ENCODE data around the gene TMEM19.
"Not testable (repeated sequence)": the region's sequence is repeated elsewhere in the genome, so short reads cannot be mapped to it uniquely, and the experiment has no call there.

TMEM19 gene

DNA sequence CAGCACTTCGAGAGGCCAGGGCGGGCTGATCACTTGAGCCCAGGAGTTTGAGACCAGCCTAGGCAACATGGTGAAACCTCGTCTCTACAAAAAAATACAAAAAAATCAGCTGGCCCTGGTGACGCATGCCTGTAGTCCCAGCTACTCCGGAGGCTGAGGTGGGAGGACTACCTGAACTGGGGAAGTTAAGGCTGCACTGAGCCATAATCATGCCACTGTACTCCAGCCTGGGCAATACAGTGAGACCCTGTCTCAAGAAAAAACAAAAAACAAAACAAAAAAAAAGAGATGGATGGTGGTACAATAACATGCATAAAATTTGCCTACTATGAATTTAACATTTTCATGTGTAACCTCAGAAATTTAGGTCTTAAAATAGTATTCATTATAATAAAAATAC, 19.6 kb upstream of the TMEM19 start:
- no peak for DNase-seq

DNA sequence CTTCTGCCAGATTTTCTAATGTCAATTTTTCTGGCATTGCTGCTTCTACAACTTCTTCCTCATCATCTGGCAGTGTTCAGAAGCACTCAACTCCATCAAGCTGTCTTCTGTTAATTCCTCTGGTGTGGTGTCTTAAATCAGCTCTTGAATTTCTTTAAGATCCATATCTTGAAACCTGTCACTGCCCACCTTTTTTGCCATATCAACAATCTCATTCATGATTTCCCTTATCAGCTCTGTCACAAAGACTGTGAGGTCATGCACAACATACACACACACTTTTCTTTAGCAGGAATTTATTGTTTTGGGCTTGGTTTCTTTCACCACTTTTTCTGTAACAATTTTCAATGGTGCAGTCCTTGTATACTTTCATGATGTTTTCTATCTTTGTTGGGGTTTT, 14.6 kb upstream of the TMEM19 start:
- no peak for DNase-seq

GRCh38 chr12:71671816-71672215, 14.1 kb upstream of the TMEM19 start:
- DNase-seq = no peak

DNA sequence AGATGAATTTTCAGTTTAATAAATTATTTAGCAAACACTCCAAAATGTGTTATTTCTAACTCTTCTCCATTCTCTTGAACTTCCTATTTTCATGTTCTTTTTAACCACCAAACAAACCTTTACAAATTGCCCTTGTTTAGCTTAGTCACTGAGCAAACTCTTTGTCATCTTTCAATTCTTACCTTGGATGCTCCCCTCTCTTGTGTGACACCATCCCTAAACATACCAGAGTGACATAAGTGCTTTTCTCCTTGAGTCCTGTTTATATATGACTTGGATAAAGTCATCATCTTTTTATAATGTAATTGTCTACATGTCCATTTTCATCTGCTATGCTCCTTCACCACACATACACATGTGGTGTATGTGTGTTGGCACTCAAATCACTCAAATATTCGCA, 3.4 kb upstream of the TMEM19 start:
- DNase-seq = no peak

GRCh38 chr12:71683633-71684032, 2.2 kb upstream of the TMEM19 start:
- no peak for DNase-seq

DNA sequence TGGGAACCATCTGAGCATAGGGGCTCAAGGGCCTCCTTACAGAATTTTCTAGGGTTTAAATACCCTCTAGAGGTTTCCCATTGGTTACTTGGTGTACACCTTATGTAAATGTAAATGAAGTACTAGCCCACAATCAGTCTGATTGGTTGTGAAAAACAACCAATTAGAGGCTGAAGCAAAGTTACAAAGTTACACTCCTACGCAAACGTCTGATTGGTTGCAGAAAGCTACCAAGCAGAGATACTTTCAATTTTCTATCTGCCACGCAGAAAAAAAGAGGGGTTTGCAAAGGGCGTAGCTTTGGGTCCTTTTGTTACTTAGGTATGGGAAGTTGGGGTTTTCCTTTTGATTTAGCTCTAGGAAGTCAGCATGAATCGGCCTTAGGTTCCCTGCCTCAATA, 1.8 kb upstream of the TMEM19 start:
- DNase-seq = no peak

GRCh38 chr12:71685312-71685906, 473 bp upstream of the TMEM19 start:
- no peak for DNase-seq

- no peak for DNase-seq
These were observed 760 bp downstream of the TMEM19 start for GRCh38 chr12:71686658-71687025.

DNA sequence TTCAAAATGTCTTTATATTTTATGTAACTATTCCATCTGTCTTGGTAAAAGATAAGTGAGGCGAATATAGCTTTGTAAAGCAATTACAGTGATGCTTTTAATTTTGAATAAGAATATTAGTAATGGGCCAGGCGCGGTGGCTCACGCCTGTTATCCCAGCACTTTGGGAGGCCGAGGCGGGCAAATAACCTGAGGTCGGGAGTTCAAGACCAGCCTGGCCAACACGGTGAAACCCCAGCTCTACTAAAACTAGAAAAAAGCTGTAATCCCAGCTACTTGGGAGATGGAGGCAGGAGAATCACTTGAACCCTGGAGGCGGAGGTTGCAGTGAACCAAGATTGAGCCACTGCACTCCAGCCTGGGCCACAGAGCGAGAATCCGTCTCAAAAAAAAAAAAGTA, 1.3 kb downstream of the TMEM19 start:
- not testable (repeated sequence) for DNase-seq

DNA sequence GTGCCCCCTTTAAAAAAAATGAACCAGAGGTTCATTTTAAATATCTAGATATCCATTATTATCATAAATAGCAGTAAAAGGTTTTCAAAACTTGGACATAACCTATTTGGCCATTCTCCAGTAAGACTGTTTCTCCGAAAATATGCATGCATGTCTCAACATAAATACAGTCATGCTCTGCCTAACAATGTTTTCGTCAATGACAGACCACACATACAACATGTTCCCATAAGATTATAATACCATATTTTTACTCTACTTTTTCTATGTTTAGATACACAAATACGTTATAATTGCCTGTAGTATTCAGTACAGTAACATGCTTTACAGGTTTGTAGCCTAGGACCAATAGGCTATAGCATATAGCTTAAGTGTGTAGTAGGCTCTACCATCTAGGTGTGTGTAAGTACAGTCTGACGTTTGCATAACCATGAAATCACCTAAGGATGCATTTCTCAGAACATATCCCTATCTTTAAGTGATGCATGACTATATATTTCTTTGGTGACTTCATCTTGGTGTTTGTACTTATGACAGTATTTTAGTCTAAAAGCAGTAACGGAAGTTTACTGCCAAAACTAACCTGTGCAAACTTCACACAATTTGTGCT, 3.2 kb downstream of the TMEM19 start:
- DNase-seq = no peak

GRCh38 chr12:71691504-71692129, 5.7 kb downstream of the TMEM19 start:
- DNase-seq = no peak

GRCh38 chr12:71693126-71693525, 7.2 kb downstream of the TMEM19 start:
- no peak for DNase-seq

DNA sequence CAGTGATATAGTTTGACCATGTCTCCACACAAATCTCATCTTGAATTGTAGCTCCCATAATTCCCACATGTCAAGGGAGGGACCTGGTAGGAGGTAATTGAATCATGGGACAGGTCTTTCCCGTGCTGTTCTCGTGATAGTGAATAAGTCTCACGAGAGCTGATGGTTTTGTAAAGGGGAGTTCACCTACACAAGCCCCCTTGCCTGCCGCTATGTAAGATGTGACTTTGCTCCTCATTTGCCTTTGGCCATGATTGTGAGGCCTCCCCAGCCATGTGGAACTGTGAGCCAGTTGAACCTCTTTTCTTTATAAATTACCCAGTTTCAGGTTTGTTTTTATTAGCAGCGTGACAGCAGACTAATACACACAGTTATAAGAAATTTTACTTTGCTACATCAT, 7.8 kb downstream of the TMEM19 start:
- DNase-seq = not testable (repeated sequence)

GRCh38 chr12:71694099-71694820, 8.4 kb downstream of the TMEM19 start:
- DNase-seq = no peak

GRCh38 chr12:71695782-71696181, 9.9 kb downstream of the TMEM19 start:
- DNase-seq = no peak

GRCh38 chr12:71702181-71702580, 16.3 kb downstream of the TMEM19 start:
- not testable (repeated sequence) for DNase-seq

DNA sequence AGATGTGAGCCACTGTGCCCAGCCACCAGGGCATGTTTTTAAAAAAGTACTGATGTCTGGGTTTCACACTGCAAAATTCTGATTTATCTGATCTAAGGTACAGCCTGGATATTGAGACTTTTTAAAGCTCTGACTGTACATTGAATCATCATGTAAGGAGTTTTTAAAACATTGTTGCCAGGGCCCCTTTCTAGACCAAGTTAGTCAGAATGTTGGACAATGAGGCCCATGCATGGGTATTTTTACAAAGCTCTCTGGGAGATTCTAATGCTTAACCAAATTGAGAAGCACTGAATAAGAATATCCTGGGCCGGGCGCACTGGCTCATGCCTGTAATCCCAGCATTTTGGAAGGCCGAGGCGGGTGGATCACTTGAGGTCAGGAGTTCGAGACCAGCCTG, 16.7 kb downstream of the TMEM19 start:
- DNase-seq = no peak

GRCh38 chr12:71703206-71703605, 17.3 kb downstream of the TMEM19 start:
- DNase-seq = no peak

DNA sequence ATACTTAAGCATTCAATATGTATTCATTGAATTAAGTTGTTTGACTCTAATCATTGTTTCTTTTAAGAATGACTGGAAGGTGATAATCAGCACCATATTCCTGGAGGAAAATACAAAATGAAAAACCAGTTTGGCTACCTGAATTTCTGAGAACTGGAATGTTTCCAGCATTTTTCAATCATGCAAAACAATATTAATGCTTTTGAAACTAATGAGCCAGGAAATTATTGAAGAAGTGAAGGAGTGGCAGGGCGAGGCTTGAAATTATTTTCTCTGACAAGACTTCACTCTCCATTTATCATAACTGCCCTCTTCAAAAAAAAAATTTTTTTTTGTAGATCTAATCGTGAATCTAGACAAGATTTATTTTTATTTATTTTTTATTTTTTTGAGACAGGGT, 19.0 kb downstream of the TMEM19 start:
- DNase-seq = no peak

GRCh38 chr12:71708658-71709057, 22.8 kb downstream of the TMEM19 start:
- no peak for DNase-seq

- no peak for DNase-seq
These were observed 24.6 kb downstream of the TMEM19 start for GRCh38 chr12:71710276-71711125.

GRCh38 chr12:71718611-71719010, 32.7 kb downstream of the TMEM19 start:
- no peak for DNase-seq

Data from KG1 (cell line).